Immature natural killer cell (primary cell): ENCODE measurements around the gene IQCE. TPM values are rescaled to one million over a fixed set of nuclear protein-coding genes. Genes with fewer than 3 reads are reported as not detected.

ENCODE experiments used
- DNase-seq, 3 donors: peaks; one replicate each; pipeline ENCODE4 v3.0.0; 2022; ENCODE audit warnings: mixed read lengths in 1 of 3
- H3K27ac Mint-ChIP-seq, 6 donors: one replicate each; pipeline ENCODE4 v1.8.0; 2020; ENCODE audit warnings: mixed read lengths in 6 of 6, mild to moderate bottlenecking in 5 of 6, inconsistent platforms in 4 of 6, moderate library complexity in 3 of 6
- H3K27me3 Mint-ChIP-seq, 3 donors: one replicate each; pipeline ENCODE4 v1.8.0; 2020 to 2021; ENCODE audit warnings: low read depth in 3 of 3, mild to moderate bottlenecking in 3 of 3, mixed read lengths in 3 of 3, moderate library complexity in 3 of 3, inconsistent platforms in 1 of 3
- H3K36me3 Mint-ChIP-seq, 3 donors: one replicate each; pipeline ENCODE4 v1.8.0; 2020; ENCODE audit warnings: mixed read lengths in 3 of 3, inconsistent platforms in 2 of 3, mild to moderate bottlenecking in 2 of 3
- H3K4me1 Mint-ChIP-seq, 2 donors: one replicate each; pipeline ENCODE4 v1.8.0; 2020; ENCODE audit warnings: inconsistent platforms in 2 of 2, mild to moderate bottlenecking in 2 of 2, mixed read lengths in 2 of 2, moderate library complexity in 1 of 2
- H3K4me3 Mint-ChIP-seq, 5 donors: one replicate each; pipeline ENCODE4 v1.8.0; 2020; ENCODE audit warnings: mild to moderate bottlenecking in 5 of 5, mixed read lengths in 5 of 5, inconsistent platforms in 3 of 5, moderate library complexity in 3 of 5
- H3K9me3 Mint-ChIP-seq, 6 donors: one replicate each; pipeline ENCODE4 v1.8.0; 2020; ENCODE audit warnings: mild to moderate bottlenecking in 6 of 6, mixed read lengths in 6 of 6, inconsistent platforms in 4 of 6, moderate library complexity in 3 of 6
- polyA plus RNA-seq, 3 donors: library from polyadenylated mRNA; unstranded; fragments of 300-500 nt; fragmentation: Illumina TruSeq; gene quantifications; one replicate each; pipeline ENCODE4 v1.2.3, GENCODE V29; 2021

The IQCE gene
- polyA plus RNA-seq, 3 donors from 2014 or later: 1.9 to 4.2 TPM; not detected in 1

- Mint-ChIP-seq H3K27ac (peak overlapping the region; percentile 84 to 89 (median 86)), H3K9me3 (no peaks in the 10 kb centered on the region), H3K4me1 (peaks cover 13 to 29% of the 10 kb centered on the region in 2 donors), H3K27me3 (peaks cover 0 to 9% (median 3%) of the 10 kb centered on the region in 3 donors), H3K4me3 (peak overlapping the region; percentile 78 to 87 (median 86)), H3K36me3 (no peaks in the 10 kb centered on the region)
- peak in 1 of 3 donors; percentile 12 for DNase-seq
These were observed 85.9 kb downstream of the IQCE start for GRCh38 chr7:2644562-2645273.

GRCh38 chr7:2645274-2645868, 86.6 kb downstream of the IQCE start:
- peaks cover 13 to 29% of the 10 kb centered on the region in 2 donors for H3K4me1 Mint-ChIP-seq
- H3K27me3 Mint-ChIP-seq: peaks cover 0 to 9% (median 3%) of the 10 kb centered on the region in 3 donors
- H3K36me3 Mint-ChIP-seq: no peaks in the 10 kb centered on the region
- H3K9me3 Mint-ChIP-seq: no peaks in the 10 kb centered on the region
- peak; percentile 80 to 82 (median 80) for DNase-seq
- peak overlapping the region; percentile 78 to 87 (median 86) for H3K4me3 Mint-ChIP-seq
- peak overlapping the region; percentile 84 to 89 (median 86) for H3K27ac Mint-ChIP-seq

GRCh38 chr7:2646336-2646679, 87.5 kb downstream of the IQCE start:
- Mint-ChIP-seq H3K4me1 (peaks cover 13 to 29% of the 10 kb centered on the region in 2 donors), H3K27me3 (peaks cover 0 to 9% (median 3%) of the 10 kb centered on the region in 3 donors), H3K36me3 (no peaks in the 10 kb centered on the region), H3K9me3 (no peaks in the 10 kb centered on the region), H3K27ac (peak overlapping the region in 1 of 6 donors; percentile 84), H3K4me3 (no peak overlapping the region)
- DNase-seq: no peak

GRCh38 chr7:2646680-2647571, 88.1 kb downstream of the IQCE start:
- H3K27me3 Mint-ChIP-seq: peaks cover 0 to 9% (median 3%) of the 10 kb centered on the region in 3 donors
- peaks cover 13 to 31% of the 10 kb centered on the region in 2 donors for H3K4me1 Mint-ChIP-seq
- no peak for DNase-seq
- no peaks in the 10 kb centered on the region for H3K36me3 Mint-ChIP-seq
- H3K9me3 Mint-ChIP-seq: no peaks in the 10 kb centered on the region
- H3K4me3 Mint-ChIP-seq: no peak overlapping the region
- no peak overlapping the region for H3K27ac Mint-ChIP-seq

GRCh38 chr7:2647594-2648172, 88.9 kb downstream of the IQCE start:
- Mint-ChIP-seq H3K4me3 (no peak overlapping the region), H3K9me3 (no peaks in the 10 kb centered on the region), H3K4me1 (peaks cover 18 to 37% of the 10 kb centered on the region in 2 donors), H3K36me3 (no peaks in the 10 kb centered on the region), H3K27me3 (peaks cover 0 to 9% (median 3%) of the 10 kb centered on the region in 3 donors), H3K27ac (no peak overlapping the region)
- no peak for DNase-seq

- no peaks in the 10 kb centered on the region for H3K36me3 Mint-ChIP-seq
- H3K27me3 Mint-ChIP-seq: peaks cover 0 to 9% (median 3%) of the 10 kb centered on the region in 3 donors
- no peak overlapping the region for H3K27ac Mint-ChIP-seq
- DNase-seq: no peak
- H3K4me1 Mint-ChIP-seq: peaks cover 18 to 32% of the 10 kb centered on the region in 2 donors
- H3K9me3 Mint-ChIP-seq: no peaks in the 10 kb centered on the region
- H3K4me3 Mint-ChIP-seq: no peak overlapping the region
These were observed 90.5 kb downstream of the IQCE start for GRCh38 chr7:2649139-2649838.

- H3K4me1 Mint-ChIP-seq: peaks cover 14 to 25% of the 10 kb centered on the region in 2 donors
- no peak overlapping the region for H3K27ac Mint-ChIP-seq
- no peak for DNase-seq
- no peaks in the 10 kb centered on the region for H3K36me3 Mint-ChIP-seq
- H3K27me3 Mint-ChIP-seq: peaks cover 0 to 7% (median 3%) of the 10 kb centered on the region in 3 donors
- H3K9me3 Mint-ChIP-seq: no peaks in the 10 kb centered on the region
- H3K4me3 Mint-ChIP-seq: no peak overlapping the region
These were observed 91.2 kb downstream of the IQCE start for GRCh38 chr7:2649991-2650390.

- H3K4me1 Mint-ChIP-seq: peaks cover 9 to 21% of the 10 kb centered on the region in 2 donors
- H3K27ac Mint-ChIP-seq: peak overlapping the region in 2 of 6 donors; percentile 45 to 46
- no peaks in the 10 kb centered on the region for H3K36me3 Mint-ChIP-seq
- H3K4me3 Mint-ChIP-seq: no peak overlapping the region
- peaks cover 0 to 2% (median 0%) of the 10 kb centered on the region in 3 donors for H3K27me3 Mint-ChIP-seq
- no peaks in the 10 kb centered on the region for H3K9me3 Mint-ChIP-seq
- no peak for DNase-seq
These were observed 91.7 kb downstream of the IQCE start for GRCh38 chr7:2650451-2650850.

- no peaks in the 10 kb centered on the region for H3K36me3 Mint-ChIP-seq
- no peaks in the 10 kb centered on the region for H3K27me3 Mint-ChIP-seq
- DNase-seq: peak in 1 of 3 donors; percentile 14
- no peak overlapping the region for H3K4me3 Mint-ChIP-seq
- H3K4me1 Mint-ChIP-seq: peaks cover 5 to 12% of the 10 kb centered on the region in 2 donors
- H3K27ac Mint-ChIP-seq: no peak overlapping the region
- H3K9me3 Mint-ChIP-seq: no peaks in the 10 kb centered on the region
These were observed 92.6 kb downstream of the IQCE start for GRCh38 chr7:2651336-2651735.

GRCh38 chr7:2651847-2652735, 93.3 kb downstream of the IQCE start:
- H3K36me3 Mint-ChIP-seq: peaks cover under 1 to 2% (median 1%) of the 10 kb centered on the region in 3 donors
- peaks cover 0 to under 1% (median 0%) of the 10 kb centered on the region in 3 donors for H3K27me3 Mint-ChIP-seq
- DNase-seq: no peak
- no peaks in the 10 kb centered on the region for H3K9me3 Mint-ChIP-seq
- H3K27ac Mint-ChIP-seq: no peak overlapping the region
- no peak overlapping the region for H3K4me3 Mint-ChIP-seq
- peaks cover 5 to 10% of the 10 kb centered on the region in 2 donors for H3K4me1 Mint-ChIP-seq

GRCh38 chr7:2652736-2653060, 93.9 kb downstream of the IQCE start:
- H3K4me1 Mint-ChIP-seq: peaks cover 5 to 12% of the 10 kb centered on the region in 2 donors
- DNase-seq: no peak

GRCh38 chr7:2654059-2654458, 95.3 kb downstream of the IQCE start:
- Mint-ChIP-seq H3K27ac (no peak overlapping the region), H3K9me3 (no peaks in the 10 kb centered on the region), H3K4me1 (peaks cover 5 to 10% of the 10 kb centered on the region in 2 donors), H3K27me3 (peaks cover 0 to 2% (median 0%) of the 10 kb centered on the region in 3 donors), H3K36me3 (peaks cover 3 to 6% (median 4%) of the 10 kb centered on the region in 3 donors), H3K4me3 (no peak overlapping the region)
- no peak for DNase-seq

More at GRCh38 chr7:2652736-2653060, 93.9 kb downstream of the IQCE start:
- H3K27me3 Mint-ChIP-seq: peaks cover 0 to 2% (median 0%) of the 10 kb centered on the region in 3 donors
- H3K36me3 Mint-ChIP-seq: peaks cover 3 to 6% (median 4%) of the 10 kb centered on the region in 3 donors
- no peak overlapping the region for H3K4me3 Mint-ChIP-seq
- H3K9me3 Mint-ChIP-seq: no peaks in the 10 kb centered on the region
- no peak overlapping the region for H3K27ac Mint-ChIP-seq
